Measurements from ENCODE around the gene RAB11FIP3. TPM values are rescaled to one million over a fixed set of nuclear protein-coding genes. Genes with fewer than 3 reads are reported as not detected.
A peak's percentile ranks its signal among the peaks of the same experiment; 100 is the strongest.

The RAB11FIP3 gene
- total and polyA plus RNA-seq, 2 donors: 16.8 to 57.0 TPM

DNA sequence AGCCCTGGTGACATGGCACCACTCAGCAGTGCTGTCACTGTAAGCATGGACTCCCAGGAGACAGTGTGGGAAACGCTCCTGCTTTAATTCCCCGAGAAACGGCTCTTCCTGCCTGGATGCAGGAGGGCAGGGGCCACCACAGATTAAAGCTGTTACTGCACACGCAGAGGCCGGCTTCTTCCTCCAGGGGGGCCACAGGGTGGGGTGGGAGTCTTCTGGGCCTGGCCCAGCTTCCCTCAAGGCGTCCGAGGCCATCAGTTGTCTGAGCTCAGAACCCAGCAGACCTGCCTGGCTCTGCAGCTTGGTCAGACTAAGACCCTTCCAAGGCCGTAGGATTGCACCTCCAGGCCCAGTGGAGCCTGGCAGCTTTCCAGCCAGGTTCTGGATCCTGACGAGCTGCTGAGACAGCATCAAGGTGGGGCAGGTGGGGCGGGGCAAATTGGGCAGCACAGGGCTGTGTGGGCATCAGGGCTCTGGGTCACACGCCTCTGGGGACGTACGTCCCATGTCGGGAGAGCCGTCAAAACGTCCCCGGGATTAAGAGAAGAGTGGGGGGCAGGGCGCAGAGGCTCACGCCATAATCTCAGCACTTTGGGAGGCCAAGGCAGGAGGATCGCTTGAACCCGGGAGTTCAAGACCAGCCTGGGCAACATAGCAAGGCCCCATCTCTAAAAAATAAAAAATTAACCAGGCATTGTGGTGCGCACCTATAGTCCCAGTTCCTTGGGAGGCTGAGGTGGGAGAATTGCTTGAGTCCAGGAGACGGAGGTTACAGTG is 97.1 kb downstream of the RAB11FIP3 start:
- H3K36me3 ChIP-seq (ENCODE audit: insufficient read depth): no peaks in the 10 kb centered on the region
- WGBS: 64% methylated on average over 23 of the region's 23 CpGs
- H3K4me3 ChIP-seq (ENCODE audit: low read depth, low read length): no peak overlapping the region
- no peak overlapping the region for H3K27ac ChIP-seq (ENCODE audit: low read depth)
- H3K4me1 ChIP-seq (ENCODE audit: insufficient read depth): peaks cover 5% of the 10 kb centered on the region
- no peak for DNase-seq (ENCODE audit: extremely low spot score)

DNA sequence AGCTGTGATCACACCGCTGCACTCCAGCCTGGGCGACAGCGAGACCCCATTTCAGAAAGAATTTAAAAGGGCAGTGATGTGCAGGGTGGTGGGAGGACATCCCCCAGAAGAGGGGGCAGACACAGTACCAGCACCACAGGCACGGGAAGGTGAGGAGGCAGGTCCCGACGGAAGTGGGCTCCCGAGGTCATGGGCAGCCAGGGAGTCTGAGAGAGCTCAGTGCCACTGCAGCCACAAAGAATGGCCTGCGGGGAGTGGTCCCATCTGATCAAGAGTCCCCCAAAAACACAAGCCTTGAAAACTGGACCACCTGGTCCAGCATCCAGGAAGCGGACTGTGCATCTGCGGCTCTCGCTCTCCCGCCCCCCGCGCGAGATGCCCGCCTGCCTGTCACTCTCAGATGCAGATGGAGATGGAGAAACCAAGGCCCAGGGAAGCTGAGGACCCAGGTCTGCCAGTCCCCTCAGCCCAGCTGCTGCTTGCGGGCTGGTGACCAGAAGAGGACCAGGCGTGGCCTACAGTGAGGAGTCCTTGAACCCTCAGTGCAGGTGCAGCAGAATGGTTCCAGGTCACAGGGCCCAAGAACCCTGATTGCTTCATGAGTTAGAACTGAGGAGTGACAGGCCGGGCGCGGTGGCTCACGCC is 97.8 kb downstream of the RAB11FIP3 start:
- Histone ChIP-seq H3K36me3 (ENCODE audit: insufficient read depth) (no peaks in the 10 kb centered on the region), H3K4me1 (ENCODE audit: insufficient read depth) (peaks cover 5% of the 10 kb centered on the region), H3K4me3 (ENCODE audit: low read depth, low read length) (no peak overlapping the region), H3K27ac (ENCODE audit: low read depth) (no peak overlapping the region)
- DNase-seq (ENCODE audit: extremely low spot score): no peak
- 92% methylated on average over 22 of the region's 22 CpGs for WGBS

DNA sequence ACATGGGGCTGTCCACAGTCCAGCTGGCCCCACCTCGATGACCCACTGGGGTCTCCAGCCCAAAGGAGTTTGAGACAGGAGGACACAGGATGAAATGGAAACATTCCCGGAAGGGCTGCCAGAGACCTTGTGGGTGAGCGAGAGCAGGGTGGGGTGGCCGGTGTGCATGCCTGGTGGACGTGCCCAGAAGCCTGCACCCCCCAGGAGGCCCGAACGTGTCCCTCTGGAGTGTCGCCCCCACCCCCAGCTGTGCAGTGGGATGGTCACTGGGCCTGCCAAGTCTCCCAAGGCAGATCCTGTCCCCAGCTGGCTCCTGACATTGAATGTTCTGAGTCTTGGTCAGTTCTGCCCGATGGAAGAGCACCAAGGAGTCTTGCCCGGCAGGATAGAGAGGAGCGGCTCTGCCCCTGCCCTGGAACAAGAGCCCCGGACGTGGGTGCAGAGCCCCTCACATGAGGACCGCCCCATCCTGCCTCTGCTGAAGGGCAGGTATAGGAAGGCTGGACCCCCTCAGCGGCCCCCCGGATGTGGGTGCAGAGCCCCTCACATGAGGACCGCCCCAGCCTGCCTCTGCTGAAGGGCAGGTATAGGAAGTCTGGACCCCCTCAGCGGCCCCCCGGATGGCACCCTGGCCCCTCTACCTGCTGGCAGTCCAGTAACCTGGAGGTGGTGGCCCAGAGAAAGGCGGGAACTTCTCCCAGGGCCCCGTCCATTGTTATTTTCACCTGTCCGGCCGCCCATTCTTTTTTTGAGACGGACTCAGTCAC is 99.0 kb downstream of the RAB11FIP3 start:
- DNase-seq (ENCODE audit: extremely low spot score): no peak
- Histone ChIP-seq H3K36me3 (ENCODE audit: insufficient read depth) (no peaks in the 10 kb centered on the region), H3K27ac (ENCODE audit: low read depth) (no peak overlapping the region), H3K4me3 (ENCODE audit: low read depth, low read length) (no peak overlapping the region), H3K4me1 (ENCODE audit: insufficient read depth) (peaks cover 5% of the 10 kb centered on the region)
- 77% methylated on average over 24 of the region's 24 CpGs for WGBS

DNA sequence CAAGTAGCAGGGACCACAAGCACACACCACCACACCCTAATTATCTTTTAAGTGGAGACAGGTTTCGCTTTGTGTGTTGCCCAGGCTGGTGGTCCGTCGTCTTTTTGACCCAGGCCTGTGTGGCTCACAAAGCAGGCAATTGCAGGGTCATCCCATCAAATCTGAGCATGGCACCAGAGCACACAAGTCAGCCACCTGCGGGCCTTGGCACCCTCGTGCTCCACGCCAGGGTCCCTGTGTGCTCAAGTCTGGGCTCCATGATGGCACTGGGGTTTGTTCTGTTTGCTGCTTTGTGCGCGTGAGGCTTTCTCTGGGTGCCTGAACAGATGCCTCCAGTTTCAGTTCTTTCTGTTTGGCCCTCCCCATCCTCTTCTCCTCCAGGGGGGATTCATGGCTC is 99.7 kb downstream of the RAB11FIP3 start:
- no peak for DNase-seq (ENCODE audit: extremely low spot score)
- WGBS: 93% methylated on average over 8 of the region's 8 CpGs
- Histone ChIP-seq H3K4me3 (ENCODE audit: low read depth, low read length) (no peak overlapping the region), H3K27ac (ENCODE audit: low read depth) (no peak overlapping the region), H3K4me1 (ENCODE audit: insufficient read depth) (peaks cover 5% of the 10 kb centered on the region), H3K36me3 (ENCODE audit: insufficient read depth) (no peaks in the 10 kb centered on the region)

DNA sequence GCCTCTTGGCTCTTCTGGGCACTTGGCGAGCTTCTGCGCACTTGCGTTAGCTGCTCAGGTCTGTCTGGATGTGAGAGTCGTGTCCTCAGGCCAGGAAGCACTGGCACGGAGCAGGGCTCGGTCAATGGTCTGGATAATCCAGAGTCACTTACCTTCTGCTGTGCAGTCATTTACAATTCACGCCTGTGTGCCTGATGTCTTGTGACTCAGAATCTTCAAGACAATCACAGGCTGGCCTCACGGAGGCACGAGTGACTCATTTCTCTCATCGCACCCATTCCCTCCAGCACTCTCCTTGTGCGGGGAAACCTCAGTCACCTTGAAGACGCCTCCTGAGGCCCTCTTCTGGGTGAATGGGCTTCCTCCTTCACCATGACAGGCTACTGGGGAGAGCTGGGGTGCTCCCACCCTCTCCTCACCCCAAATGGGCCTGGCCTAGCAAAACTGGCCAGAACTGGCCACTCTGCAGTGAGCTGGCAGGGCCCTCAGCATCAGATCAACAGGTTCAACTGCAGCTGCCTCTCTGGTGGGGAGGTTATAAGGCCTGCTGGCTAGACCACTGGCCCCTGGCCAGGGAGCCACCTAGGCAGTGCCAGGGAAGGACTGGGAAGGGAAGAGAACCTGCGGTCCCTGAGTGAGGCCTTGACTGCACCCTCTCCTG is 100.2 kb downstream of the RAB11FIP3 start:
- Histone ChIP-seq H3K27ac (ENCODE audit: low read depth) (no peak overlapping the region), H3K4me1 (ENCODE audit: insufficient read depth) (peaks cover 5% of the 10 kb centered on the region), H3K4me3 (ENCODE audit: low read depth, low read length) (peak overlapping the region; percentile 87), H3K36me3 (ENCODE audit: insufficient read depth) (no peaks in the 10 kb centered on the region)
- no peak for DNase-seq (ENCODE audit: extremely low spot score)
- 70% methylated on average over 13 of the region's 13 CpGs for WGBS

DNA sequence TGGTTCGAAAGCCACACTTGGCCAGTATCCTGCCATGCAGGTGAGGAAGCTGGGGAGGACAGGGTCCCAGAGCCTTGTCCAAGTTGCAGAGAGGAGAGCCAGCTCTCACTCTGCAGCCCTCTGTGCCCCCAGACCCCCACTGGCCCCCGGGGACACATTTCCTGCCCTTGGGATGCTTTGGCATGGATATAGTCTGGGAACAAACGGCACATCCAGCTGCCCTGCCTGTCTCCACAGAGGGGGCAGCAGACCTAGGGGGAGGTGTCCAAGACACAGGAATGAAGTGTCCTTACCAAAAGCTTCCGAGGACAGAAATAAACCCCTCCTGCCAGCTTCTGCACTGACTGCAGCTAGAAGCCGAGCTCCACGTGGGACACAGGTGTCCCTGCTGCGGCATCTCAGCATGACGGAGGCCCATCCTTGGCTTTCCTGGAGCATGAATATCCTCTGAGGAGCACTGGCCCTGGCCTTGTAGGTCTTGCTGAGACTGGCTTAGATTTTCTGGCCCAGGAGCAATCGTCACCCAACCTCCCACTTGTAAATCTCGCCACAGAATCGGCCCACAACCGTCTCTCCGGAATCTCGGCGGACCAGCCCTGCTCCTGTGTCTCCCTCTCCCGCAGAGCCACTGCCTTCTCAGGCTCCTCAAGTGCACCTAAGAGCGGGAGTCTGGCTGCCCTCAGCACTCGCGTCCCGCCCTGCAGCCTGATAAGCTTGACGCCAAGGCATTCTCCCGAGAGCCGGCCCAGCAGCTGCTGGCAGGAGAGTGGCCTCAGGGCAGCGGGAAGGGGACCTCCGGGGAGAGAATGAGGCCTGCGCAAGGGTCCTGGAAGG is 100.9 kb downstream of the RAB11FIP3 start:
- Histone ChIP-seq H3K4me3 (ENCODE audit: low read depth, low read length) (peak overlapping the region; percentile 87), H3K36me3 (ENCODE audit: insufficient read depth) (no peaks in the 10 kb centered on the region), H3K27ac (ENCODE audit: low read depth) (peak overlapping the region; percentile 96), H3K4me1 (ENCODE audit: insufficient read depth) (peaks cover 5% of the 10 kb centered on the region)
- no peak for DNase-seq (ENCODE audit: extremely low spot score)
- WGBS: 8% methylated on average over 26 of the region's 26 CpGs

DNA sequence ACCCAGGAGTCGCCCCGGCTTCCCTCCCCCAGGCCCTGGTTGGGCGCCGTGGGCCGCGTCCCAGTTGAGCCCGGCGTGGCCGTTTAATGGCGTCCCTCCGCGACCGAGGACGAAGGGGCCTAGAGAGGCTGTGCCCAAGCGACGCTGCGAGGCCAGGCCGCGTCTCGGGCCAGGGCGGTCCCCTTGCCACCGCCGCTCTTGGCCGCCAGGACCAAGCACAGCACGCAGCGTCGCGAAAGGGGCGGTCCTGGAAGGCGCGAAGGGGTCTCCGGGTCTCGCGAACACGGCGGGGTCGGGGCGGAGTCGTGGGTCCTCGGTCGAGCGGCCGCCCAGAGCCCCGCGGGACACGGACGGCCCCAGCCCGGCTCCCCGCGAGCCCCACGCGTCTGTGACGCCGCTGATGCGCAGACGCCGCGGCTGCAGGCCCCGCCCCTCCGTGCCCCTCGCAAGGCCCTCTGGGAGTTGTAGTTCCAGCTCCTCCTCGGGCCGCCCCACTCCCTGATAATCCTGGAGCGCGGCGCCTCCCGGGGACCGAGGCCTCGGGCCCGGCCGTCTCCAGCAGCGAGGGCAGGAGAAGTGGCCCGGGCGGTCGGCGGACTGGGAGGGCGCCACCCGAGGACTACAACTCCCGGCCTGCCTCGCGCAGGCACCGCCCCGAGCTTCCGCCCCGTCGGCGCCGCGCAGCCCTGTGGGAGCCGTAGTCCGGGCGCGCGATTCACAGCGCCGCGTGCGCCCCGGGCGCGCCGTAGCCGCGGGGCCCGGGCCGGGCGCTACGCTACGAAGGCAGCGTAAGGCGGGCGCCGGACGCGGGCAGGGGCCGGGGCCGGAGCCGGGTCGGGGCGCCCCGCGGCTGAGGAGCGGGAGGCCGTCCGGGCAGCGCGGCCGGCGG is 101.8 kb downstream of the RAB11FIP3 start, which contains the start of gene CAPN15:
CAPN15 (plus strand) TSS at position 698 of the 889 bp plus-strand sequence. CDS start 19,127 bp downstream, outside the sequence.
- H3K4me3 ChIP-seq (ENCODE audit: low read depth, low read length): peak within 1 kb of the TSS; percentile 87
- H3K36me3 ChIP-seq (ENCODE audit: insufficient read depth): no peaks in the 10 kb centered on the region
- H3K4me1 ChIP-seq (ENCODE audit: insufficient read depth): peaks cover 5% of the 10 kb centered on the region
- WGBS: under 1% methylated on average over 129 of the region's 129 CpGs
- peak within 1 kb of the TSS; percentile 96 for H3K27ac ChIP-seq (ENCODE audit: low read depth)
- DNase-seq (ENCODE audit: extremely low spot score): peak; percentile 59

DNA sequence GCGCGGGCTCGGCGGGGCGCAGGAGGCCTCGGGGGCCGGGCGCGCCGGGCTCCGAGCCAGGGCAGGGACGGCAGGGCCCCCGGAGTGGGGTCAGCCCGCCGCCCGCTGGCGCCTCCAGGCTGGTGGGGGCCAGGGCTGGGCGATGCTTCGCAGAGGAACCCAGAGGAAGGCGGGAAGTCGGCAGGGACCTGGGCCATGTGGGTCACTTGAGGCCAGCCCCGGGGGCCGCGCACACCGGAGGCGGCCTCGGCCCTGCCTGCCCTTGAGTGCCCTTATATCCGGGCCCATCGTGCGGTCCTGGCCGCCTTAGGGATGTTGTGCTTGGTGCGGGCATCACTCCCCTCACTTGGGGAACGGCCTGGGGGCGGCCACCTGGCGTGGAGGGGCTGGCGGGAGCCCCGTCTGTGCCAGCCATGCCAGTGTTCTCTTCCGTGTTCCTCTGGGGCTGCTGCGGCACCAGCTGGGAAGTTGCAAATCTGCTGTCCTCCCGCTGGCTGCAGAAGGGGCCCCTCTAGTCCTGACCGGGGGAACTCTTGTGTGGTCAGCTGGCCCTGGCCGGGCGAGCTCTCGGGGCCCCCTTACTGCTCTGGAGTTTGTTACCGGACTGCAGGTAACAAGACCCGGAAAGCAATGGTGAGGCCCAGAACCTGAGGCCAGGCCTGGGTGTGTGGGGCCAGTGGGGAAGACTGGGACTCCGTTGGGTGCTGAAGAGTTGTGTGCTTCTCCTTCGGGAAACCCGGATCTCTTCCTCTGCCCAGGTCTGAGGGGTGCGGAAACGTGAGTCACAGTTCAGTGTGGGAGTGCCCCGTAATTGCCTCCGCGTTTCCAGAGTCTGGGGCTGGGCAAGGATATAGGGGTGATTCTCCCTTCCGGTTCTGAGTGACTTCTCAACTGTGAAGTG is 102.9 kb downstream of the RAB11FIP3 start:
- WGBS: 3% methylated on average over 55 of the region's 55 CpGs
- DNase-seq (ENCODE audit: extremely low spot score): no peak
- peak overlapping the region; percentile 87 for H3K4me3 ChIP-seq (ENCODE audit: low read depth, low read length)
- H3K4me1 ChIP-seq (ENCODE audit: insufficient read depth): peaks cover 5% of the 10 kb centered on the region
- no peak overlapping the region for H3K27ac ChIP-seq (ENCODE audit: low read depth)
- no peaks in the 10 kb centered on the region for H3K36me3 ChIP-seq (ENCODE audit: insufficient read depth)

DNA sequence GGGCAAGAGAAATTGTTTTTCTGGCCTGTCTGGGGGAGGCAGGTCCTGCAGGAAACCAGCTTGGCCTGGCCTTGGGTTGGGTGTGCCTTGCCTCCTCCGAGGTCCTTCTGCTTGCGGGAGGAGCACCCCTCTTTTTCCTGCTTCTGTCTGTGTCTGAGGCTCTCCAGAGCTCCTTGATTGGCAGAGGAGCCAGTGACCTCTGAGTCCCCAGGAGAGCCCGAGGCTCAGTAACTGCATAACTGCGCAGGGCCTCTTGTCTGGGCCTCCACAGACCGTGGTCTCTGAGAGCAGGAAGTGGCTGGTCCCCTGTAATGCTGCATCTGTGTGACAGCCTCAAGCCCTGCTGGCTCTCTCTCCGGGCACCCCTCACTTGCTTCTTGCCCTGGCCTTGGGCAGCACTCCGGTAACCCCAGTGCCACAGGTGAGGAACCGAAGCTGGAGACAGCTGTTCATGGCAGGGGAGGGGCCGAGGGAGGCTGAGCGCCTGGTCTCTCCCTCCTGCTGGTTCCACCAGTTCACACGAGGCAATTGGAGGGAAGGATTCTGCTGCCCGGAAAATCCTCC is 103.6 kb downstream of the RAB11FIP3 start:
- Histone ChIP-seq H3K4me3 (ENCODE audit: low read depth, low read length) (peak overlapping the region; percentile 87), H3K36me3 (ENCODE audit: insufficient read depth) (no peaks in the 10 kb centered on the region), H3K4me1 (ENCODE audit: insufficient read depth) (peaks cover 5% of the 10 kb centered on the region), H3K27ac (ENCODE audit: low read depth) (no peak overlapping the region)
- 61% methylated on average over 12 of the region's 12 CpGs for WGBS
- no peak for DNase-seq (ENCODE audit: extremely low spot score)

DNA sequence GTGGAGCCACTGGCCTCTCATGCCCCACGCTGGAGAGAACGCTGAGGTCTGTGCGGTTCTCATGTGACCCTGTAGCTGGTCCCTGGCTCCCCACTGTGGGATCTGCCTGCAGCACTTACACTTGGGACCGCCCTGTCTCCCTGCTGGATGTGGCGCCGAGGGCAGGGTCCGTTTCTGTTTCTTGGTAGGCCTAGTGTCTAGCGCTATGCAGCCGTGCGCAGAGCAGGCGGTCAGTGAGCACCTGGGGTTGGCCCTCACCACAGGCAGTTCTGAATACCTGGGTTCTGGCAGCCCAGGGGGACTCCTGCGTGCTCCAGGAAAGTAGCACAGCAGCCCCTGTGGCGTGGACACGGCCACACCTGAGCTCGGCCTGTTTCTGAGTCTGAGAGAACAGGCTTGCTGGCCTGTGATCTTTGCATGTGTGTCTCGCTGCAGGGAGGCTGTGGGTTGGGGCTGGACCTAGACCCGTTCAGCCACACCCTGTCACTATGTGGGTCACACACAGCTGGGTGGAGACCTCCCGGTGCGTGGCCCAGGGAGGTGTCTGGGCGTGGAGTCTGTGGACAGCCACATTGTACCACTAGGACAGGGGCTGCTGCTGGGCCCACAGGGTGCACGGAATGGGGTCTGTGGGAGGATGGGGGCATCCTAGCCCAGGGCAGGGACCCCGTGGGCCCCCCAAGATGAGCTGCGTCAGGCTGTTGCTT is 104.8 kb downstream of the RAB11FIP3 start:
- 89% methylated on average over 23 of the region's 23 CpGs for WGBS
- peaks cover 5% of the 10 kb centered on the region for H3K4me1 ChIP-seq (ENCODE audit: insufficient read depth)
- DNase-seq (ENCODE audit: extremely low spot score): no peak

More for the DNA sequence above, 104.8 kb downstream of the RAB11FIP3 start:
- H3K36me3 ChIP-seq (ENCODE audit: insufficient read depth): no peaks in the 10 kb centered on the region
- H3K4me3 ChIP-seq (ENCODE audit: low read depth, low read length): no peak overlapping the region
- H3K27ac ChIP-seq (ENCODE audit: low read depth): no peak overlapping the region

Data from urinary bladder (tissue), 4 donors.